Keratinocyte (primary cell): ENCODE data around the gene RBBP6. TPM values are rescaled to one million over a fixed set of nuclear protein-coding genes. Genes with fewer than 3 reads are reported as not detected.

Experiments used
- DNase-seq: peaks from one replicate; pipeline ENCODE4 v3.0.0-alpha.2; 2011; ENCODE audit warnings: low read depth, missing footprints, low spot score
- FAIRE-seq: peaks from 2 replicates; lab custom pipeline; 2011; peaks lifted over from hg19 to GRCh38; lab: Jason Lieb, UNC
- H2AFZ ChIP-seq: 2 replicates; pipeline ENCODE4 v1.6.0; 2012; ENCODE audit warnings: low read length, control low read depth, inconsistent platforms; ENCODE audit not compliant: control insufficient read depth
- H3K27ac ChIP-seq: 2 replicates; pipeline ENCODE4 v1.5.1; 2011; ENCODE audit warnings: low read length; ENCODE audit not compliant: control insufficient read depth, insufficient read depth
- H3K27me3 ChIP-seq: 3 replicates; pipeline ENCODE4 v1.6.0; 2011; ENCODE audit warnings: low read length; ENCODE audit not compliant: control insufficient read depth, insufficient read depth; ENCODE audit errors: extremely low read depth
- H3K36me3 ChIP-seq, 2 experiments: 2 replicates in 1 of 2; 3 replicates in 1 of 2; pipeline ENCODE4 v1.5.1; 2011; ENCODE audit warnings: low read length in 2 of 2, mild to moderate bottlenecking in 1 of 2; ENCODE audit not compliant: control insufficient read depth in 2 of 2, insufficient read depth in 2 of 2; ENCODE audit errors: extremely low read depth in 1 of 2
- H3K4me1 ChIP-seq: 3 replicates; pipeline ENCODE4 v1.5.1; 2011; ENCODE audit warnings: low read length; ENCODE audit not compliant: control insufficient read depth, insufficient read depth; ENCODE audit errors: extremely low read depth
- H3K4me2 ChIP-seq: 3 replicates; pipeline ENCODE4 v1.6.0; 2011; ENCODE audit warnings: low read depth, low read length; ENCODE audit not compliant: control insufficient read depth, insufficient read depth; ENCODE audit errors: extremely low read depth
- H3K4me3 ChIP-seq, 3 experiments: fragments of 200-600 bp in 1 of 3; sonication (generic) in 1 of 3; 2 replicates in 2 of 3; 3 replicates in 1 of 3; pipeline ENCODE4 v1.5.1; 2011 to 2016; ENCODE audit warnings: low read length in 3 of 3, mild to moderate bottlenecking in 3 of 3, control low read depth in 2 of 3, inconsistent platforms in 1 of 3, low read depth in 1 of 3, mixed read lengths in 1 of 3, mixed run types in 1 of 3, moderate library complexity in 1 of 3; ENCODE audit not compliant: control insufficient read depth in 2 of 3, insufficient read depth in 2 of 3; ENCODE audit errors: extremely low read depth in 1 of 3
- H3K79me2 ChIP-seq: 2 replicates; pipeline ENCODE4 v1.6.0; 2012; ENCODE audit warnings: low read length; ENCODE audit not compliant: control insufficient read depth, insufficient read depth
- H3K9ac ChIP-seq: 3 replicates; pipeline ENCODE4 v1.6.0; 2011; ENCODE audit warnings: low read length; ENCODE audit not compliant: control insufficient read depth, insufficient read depth; ENCODE audit errors: extremely low read depth
- H3K9me1 ChIP-seq: 3 replicates; pipeline ENCODE4 v1.6.0; 2011; ENCODE audit warnings: low read length; ENCODE audit not compliant: control insufficient read depth, insufficient read depth; ENCODE audit errors: extremely low read depth
- H3K9me3 ChIP-seq: 2 replicates; pipeline ENCODE4 v1.5.1; 2012; ENCODE audit warnings: low read depth, low read length; ENCODE audit not compliant: control insufficient read depth
- H4K20me1 ChIP-seq: 3 replicates; pipeline ENCODE4 v1.6.0; 2011; ENCODE audit warnings: low read length; ENCODE audit not compliant: control insufficient read depth, insufficient read depth; ENCODE audit errors: extremely low read depth
- EZH2 ChIP-seq: IDR thresholded peaks from one replicate; pipeline ENCODE4 v1.6.1; 2012; ENCODE audit warnings: inconsistent platforms, mild to moderate bottlenecking, low read length, moderate library complexity
- dilution Hi-C: fragments of 300-500 bp; cut with MboI; formaldehyde crosslinking; loops from one replicate; pipeline ENCODE4 v1.7.0; 2020; ENCODE audit warnings: low sequenced_read_pairs; ENCODE audit not compliant: extremely low pct_ligation_motif_present
- polyA plus RNA-seq, 5 experiments: library from polyadenylated mRNA; depleted of rRNA in 3 of 5; stranded (reverse) in 3 of 5; stranded (forward) in 1 of 5; unstranded in 1 of 5; fragments of >200 nt; gene quantifications; 1 replicate in 1 of 5; 2 replicates in 3 of 5; 3 replicates in 1 of 5; pipeline versions ENCODE4 v1.2.1 to v1.2.3, GENCODE V29; 2011 to 2012; ENCODE audit warnings: missing spikeins in 2 of 5, low read depth in 1 of 5, low replicate concordance in 1 of 5
- TF ChIP-seq, protein P1 (sequence below), 3 experiments: IDR thresholded peaks in 1 of 3; conservative IDR thresholded peaks in 1 of 3; optimal IDR thresholded peaks in 1 of 3; 2 replicates in 2 of 3; 3 replicates in 1 of 3; pipeline versions ENCODE3 to v1.5.1; 2011; ENCODE audit warnings: low read length in 3 of 3, mild to moderate bottlenecking in 3 of 3, moderate library complexity in 2 of 3, control low read depth in 1 of 3, inconsistent platforms in 1 of 3; ENCODE audit not compliant: insufficient read depth in 2 of 3; ENCODE audit errors: extremely low read depth in 1 of 3

The RBBP6 gene
- polyA plus RNA-seq, 1 donor (not counting 4 experiments of a cell fraction or from before 2014, with no cell fraction given), result 32.1 TPM

DNA sequence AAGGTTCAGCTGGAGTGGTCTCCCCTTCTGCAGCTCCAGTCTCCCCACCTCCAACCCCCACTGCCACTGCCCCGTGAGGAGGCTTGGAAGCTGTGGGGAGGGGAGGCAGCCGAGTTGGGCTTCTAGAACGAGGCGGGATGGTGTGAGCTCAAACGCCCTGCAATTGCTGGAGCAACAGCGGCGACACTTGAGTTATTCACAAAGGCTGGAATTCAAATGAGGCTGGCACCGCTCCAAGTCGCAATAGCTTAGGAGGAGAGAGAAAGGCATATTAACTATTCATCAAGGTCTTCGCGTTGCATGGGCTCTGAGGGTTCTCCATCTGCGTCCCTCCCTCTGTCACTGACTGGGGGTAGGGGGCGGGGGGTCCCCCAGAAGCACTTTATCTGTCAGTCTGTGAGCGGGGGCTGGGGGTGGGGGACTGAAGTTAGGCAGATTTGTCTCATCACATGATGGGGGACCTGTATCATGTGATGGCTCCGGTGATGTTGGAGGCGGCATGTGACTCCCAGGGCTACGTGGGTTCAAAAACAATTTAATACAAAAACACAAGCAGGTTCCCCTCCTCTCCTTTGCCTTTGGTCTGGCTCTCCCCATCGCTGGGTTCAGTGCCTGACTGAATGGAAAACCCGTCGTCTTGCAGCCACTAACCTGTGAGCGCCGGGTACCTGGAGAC is 70.5 kb downstream of the RBBP6 start:
- no peak overlapping the region for H3K9ac ChIP-seq
- H3K4me1 ChIP-seq, result peaks cover 6% of the 10 kb centered on the region
- peak; percentile 20 for TF ChIP-seq EZH2
- TF ChIP-seq, protein P1, sequence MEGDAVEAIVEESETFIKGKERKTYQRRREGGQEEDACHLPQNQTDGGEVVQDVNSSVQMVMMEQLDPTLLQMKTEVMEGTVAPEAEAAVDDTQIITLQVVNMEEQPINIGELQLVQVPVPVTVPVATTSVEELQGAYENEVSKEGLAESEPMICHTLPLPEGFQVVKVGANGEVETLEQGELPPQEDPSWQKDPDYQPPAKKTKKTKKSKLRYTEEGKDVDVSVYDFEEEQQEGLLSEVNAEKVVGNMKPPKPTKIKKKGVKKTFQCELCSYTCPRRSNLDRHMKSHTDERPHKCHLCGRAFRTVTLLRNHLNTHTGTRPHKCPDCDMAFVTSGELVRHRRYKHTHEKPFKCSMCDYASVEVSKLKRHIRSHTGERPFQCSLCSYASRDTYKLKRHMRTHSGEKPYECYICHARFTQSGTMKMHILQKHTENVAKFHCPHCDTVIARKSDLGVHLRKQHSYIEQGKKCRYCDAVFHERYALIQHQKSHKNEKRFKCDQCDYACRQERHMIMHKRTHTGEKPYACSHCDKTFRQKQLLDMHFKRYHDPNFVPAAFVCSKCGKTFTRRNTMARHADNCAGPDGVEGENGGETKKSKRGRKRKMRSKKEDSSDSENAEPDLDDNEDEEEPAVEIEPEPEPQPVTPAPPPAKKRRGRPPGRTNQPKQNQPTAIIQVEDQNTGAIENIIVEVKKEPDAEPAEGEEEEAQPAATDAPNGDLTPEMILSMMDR (optimal IDR thresholded peaks at IDR 0.05 in 1 of 3, IDR thresholded peaks at IDR 0.05 in 1 of 3, conservative IDR thresholded peaks at IDR 0.05 in 1 of 3; ENCODE audit: extremely low read depth in 1 of 3, insufficient read depth in 2 of 3, low read length in 3 of 3), result no peak
- dilution Hi-C loops, result no loop called here
- H3K9me1 ChIP-seq, result no peaks in the 10 kb centered on the region
- H2AFZ ChIP-seq, result no peak overlapping the region
- DNase-seq (no peak), FAIRE-seq (no peak)
- no peaks in the 10 kb centered on the region for H3K9me3 ChIP-seq
- no peak overlapping the region for H3K4me3 ChIP-seq
- H3K36me3 ChIP-seq, result no peaks in the 10 kb centered on the region
- H4K20me1 ChIP-seq, result no peaks in the 10 kb centered on the region
- H3K4me2 ChIP-seq, result peak overlapping the region; percentile 58
- H3K27me3 ChIP-seq, result peaks cover 18% of the 10 kb centered on the region
- H3K27ac ChIP-seq, result no peak overlapping the region
- H3K79me2 ChIP-seq, result no peaks in the 10 kb centered on the region

DNA sequence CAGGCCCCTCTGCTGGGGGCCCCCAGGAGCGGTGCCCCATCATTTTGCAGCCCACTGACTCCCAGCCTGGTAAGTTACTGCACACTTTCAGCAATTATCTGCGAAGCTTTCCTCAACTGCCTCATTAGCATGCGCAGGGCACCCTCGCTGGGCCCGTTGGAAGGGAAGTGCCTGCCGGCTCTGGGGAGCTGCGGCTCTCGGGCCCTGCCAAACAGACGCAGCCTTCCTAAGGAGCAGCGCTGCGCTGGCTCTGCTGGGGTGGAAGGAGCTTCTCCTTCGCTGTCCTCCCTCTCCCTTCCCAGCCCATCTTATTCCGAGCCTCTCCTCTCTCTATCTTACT is 71.0 kb downstream of the RBBP6 start:
- Histone ChIP-seq H2AFZ (peak overlapping the region; percentile 70), H3K27ac (no peak overlapping the region), H3K9me1 (no peaks in the 10 kb centered on the region), H3K4me3 (no peak overlapping the region), H3K4me1 (peaks cover 6% of the 10 kb centered on the region), H3K9ac (no peak overlapping the region), H3K27me3 (peaks cover 18% of the 10 kb centered on the region), H3K4me2 (peak overlapping the region; percentile 58), H4K20me1 (no peaks in the 10 kb centered on the region), H3K79me2 (no peaks in the 10 kb centered on the region), H3K9me3 (no peaks in the 10 kb centered on the region), H3K36me3 (no peaks in the 10 kb centered on the region)
- TF ChIP-seq, protein P1 (optimal IDR thresholded peaks at IDR 0.05 in 1 of 3, IDR thresholded peaks at IDR 0.05 in 1 of 3, conservative IDR thresholded peaks at IDR 0.05 in 1 of 3; ENCODE audit: extremely low read depth in 1 of 3, insufficient read depth in 2 of 3, low read length in 3 of 3), result no peak
- TF ChIP-seq EZH2, result no peak
- dilution Hi-C loops, result no loop called here
- DNase-seq, result no peak
- FAIRE-seq, result no peak
